H1 (cell line): ENCODE measurements around the gene TRPV4. TPM values are rescaled to one million over a fixed set of nuclear protein-coding genes. Genes with fewer than 3 reads are reported as not detected.

Source experiments
- CTCF ChIA-PET: fragments of 300-600 bp; sonication (Branson Sonifier 250); formaldehyde crosslinking; loops from one replicate; lab custom pipeline; 2021; ENCODE audit not compliant: partially characterized antibody; lab: Charles Lee
- POLR2A ChIA-PET: fragments of 300-600 bp; sonication (Branson Sonifier 250); formaldehyde crosslinking; loops from one replicate; lab custom pipeline; 2021; ENCODE audit warnings: inconsistent platforms; ENCODE audit not compliant: partially characterized antibody; lab: Charles Lee
- DNase-seq, 2 experiments: peaks; one replicate each; pipeline versions ENCODE4 v3.0.0 to v3.0.0-alpha.2; 2010 to 2022; ENCODE audit warnings: low spot score in 2 of 2, low read depth in 1 of 2, mixed read lengths in 1 of 2
- FAIRE-seq: peaks from 2 replicates; lab custom pipeline; 2011; peaks lifted over from hg19 to GRCh38; lab: Jason Lieb, UNC
- H2AFZ ChIP-seq: 2 replicates; pipeline ENCODE4 v1.8.1; 2012; ENCODE audit warnings: low read length, inconsistent platforms
- H2AK5ac ChIP-seq: 2 replicates; pipeline ENCODE4 v1.6.1; 2013; ENCODE audit warnings: low read depth, low read length
- H2BK120ac ChIP-seq: replicated peaks from 2 replicates; pipeline ENCODE3; 2013; ENCODE audit warnings: low read depth, low read length, inconsistent platforms
- H2BK12ac ChIP-seq: 2 replicates; pipeline ENCODE4 v1.6.1; 2013; ENCODE audit warnings: low read depth, low read length
- H2BK15ac ChIP-seq: 2 replicates; pipeline ENCODE4 v1.6.1; 2013; ENCODE audit warnings: low read length
- H2BK20ac ChIP-seq: 2 replicates; pipeline ENCODE4 v1.6.1; 2013; ENCODE audit warnings: low read length
- H2BK5ac ChIP-seq: 2 replicates; pipeline ENCODE4 v1.6.1; 2013; ENCODE audit warnings: low read depth, low read length
- H3K14ac ChIP-seq: 2 replicates; pipeline ENCODE4 v1.6.1; 2013; ENCODE audit warnings: inconsistent platforms; ENCODE audit not compliant: insufficient read length
- H3K18ac ChIP-seq: 2 replicates; pipeline ENCODE4 v1.6.1; 2013; ENCODE audit warnings: low read length; ENCODE audit errors: extremely low read depth
- H3K23ac ChIP-seq: 2 replicates; pipeline ENCODE4 v1.6.1; 2013; ENCODE audit warnings: inconsistent platforms; ENCODE audit not compliant: insufficient read length
- H3K23me2 ChIP-seq: 2 replicates; pipeline ENCODE4 v1.6.1; 2013; ENCODE audit warnings: low read depth, low read length
- H3K27ac ChIP-seq: 2 replicates; pipeline ENCODE4 v1.6.1; 2011; ENCODE audit warnings: low read depth, low read length, inconsistent platforms
- H3K27me3 ChIP-seq, 4 experiments: replicated peaks in 1 of 4; 1 replicate in 1 of 4; 2 replicates in 3 of 4; pipeline versions ENCODE4 v1.6.1 to v1.8.1; 2011 to 2013; ENCODE audit warnings: low read length in 3 of 4, mild to moderate bottlenecking in 3 of 4, inconsistent platforms in 2 of 4, mixed read lengths in 2 of 4, moderate library complexity in 1 of 4; ENCODE audit not compliant: control insufficient read depth in 3 of 4, insufficient read depth in 3 of 4; ENCODE audit errors: extremely low read depth in 1 of 4
- H3K36me3 ChIP-seq, 4 experiments: 2 replicates each; pipeline versions ENCODE4 v1.6.1 to v1.8.1; 2011 to 2013; ENCODE audit warnings: mild to moderate bottlenecking in 4 of 4, low read length in 3 of 4, moderate library complexity in 2 of 4, control low read depth in 1 of 4, inconsistent platforms in 1 of 4; ENCODE audit not compliant: insufficient read depth in 4 of 4, control insufficient read depth in 2 of 4
- H3K4ac ChIP-seq: replicated peaks from 2 replicates; pipeline ENCODE3; 2013; ENCODE audit warnings: low read length, low read depth, mixed read lengths, inconsistent platforms; ENCODE audit not compliant: insufficient read length
- H3K4me1 ChIP-seq, 4 experiments: replicated peaks in 1 of 4; 1 replicate in 1 of 4; 2 replicates in 3 of 4; pipeline versions ENCODE4 v1.6.1 to v1.8.1; 2011 to 2013; ENCODE audit warnings: low read length in 3 of 4, inconsistent platforms in 2 of 4, mixed read lengths in 1 of 4; ENCODE audit not compliant: insufficient read depth in 4 of 4, control insufficient read depth in 3 of 4
- H3K4me2 ChIP-seq, 2 experiments: 2 replicates each; pipeline versions ENCODE4 v1.6.1 to v1.8.1; 2011 to 2013; ENCODE audit warnings: low read depth in 2 of 2, low read length in 2 of 2, control low read depth in 1 of 2, inconsistent platforms in 1 of 2, mild to moderate bottlenecking in 1 of 2; ENCODE audit not compliant: insufficient read depth in 1 of 2
- H3K4me3 ChIP-seq, 4 experiments: fragments of 200-600, 300-600 bp in 1 of 4; sonication (generic), shearing (Covaris generic), sonication (Bioruptor Twin) in 1 of 4; 2 replicates each; pipeline versions ENCODE4 v1.5.1 to v1.8.1; 2011 to 2016; ENCODE audit warnings: low read length in 4 of 4, low read depth in 3 of 4, control low read depth in 2 of 4, inconsistent platforms in 2 of 4, mild to moderate bottlenecking in 2 of 4, mixed read lengths in 1 of 4, moderate library complexity in 1 of 4; ENCODE audit not compliant: insufficient read depth in 2 of 4; ENCODE audit errors: extremely low read depth in 1 of 4
- H3K56ac ChIP-seq: replicated peaks from 2 replicates; pipeline ENCODE3; 2013; ENCODE audit warnings: low read depth, mild to moderate bottlenecking, mixed read lengths, low read length, inconsistent platforms; ENCODE audit not compliant: insufficient read length
- H3K79me1 ChIP-seq: 2 replicates; pipeline ENCODE4 v1.6.1; 2013; ENCODE audit warnings: low read depth, low read length, control low read depth
- H3K79me2 ChIP-seq, 2 experiments: 2 replicates each; pipeline versions ENCODE4 v1.6.1 to v1.8.1; 2012 to 2013; ENCODE audit warnings: low read length in 2 of 2, mild to moderate bottlenecking in 2 of 2, inconsistent platforms in 1 of 2; ENCODE audit not compliant: insufficient read depth in 2 of 2, control insufficient read depth in 1 of 2
- H3K9ac ChIP-seq, 4 experiments: replicated peaks in 1 of 4; 1 replicate in 1 of 4; 2 replicates in 3 of 4; pipeline versions ENCODE4 v1.6.1 to v1.8.1; 2011 to 2013; ENCODE audit warnings: low read depth in 3 of 4, low read length in 3 of 4, control low read depth in 2 of 4, mild to moderate bottlenecking in 2 of 4, moderate library complexity in 2 of 4, inconsistent platforms in 1 of 4; ENCODE audit errors: extremely low read depth in 1 of 4
- H3K9me3 ChIP-seq, 2 experiments: 2 replicates each; pipeline versions ENCODE4 v1.6.1 to v1.8.1; 2012 to 2013; ENCODE audit warnings: mild to moderate bottlenecking in 2 of 2, moderate library complexity in 2 of 2, control low read depth in 1 of 2, inconsistent platforms in 1 of 2, low read depth in 1 of 2, low read length in 1 of 2, mixed read lengths in 1 of 2; ENCODE audit not compliant: insufficient read depth in 2 of 2
- H4K20me1 ChIP-seq, 2 experiments: replicated peaks in 1 of 2; 2 replicates each; pipeline versions ENCODE3 to v1.8.1; 2011 to 2013; ENCODE audit warnings: inconsistent platforms in 2 of 2, low read length in 2 of 2, mild to moderate bottlenecking in 1 of 2; ENCODE audit not compliant: insufficient read depth in 2 of 2, control insufficient read depth in 1 of 2
- H4K5ac ChIP-seq: 2 replicates; pipeline ENCODE4 v1.6.1; 2013; ENCODE audit warnings: low read length, low read depth, mixed read lengths, inconsistent platforms; ENCODE audit not compliant: insufficient read length
- H4K8ac ChIP-seq: 2 replicates; pipeline ENCODE4 v1.8.0; 2013; ENCODE audit warnings: mild to moderate bottlenecking, moderate library complexity, low read length, inconsistent platforms; ENCODE audit not compliant: insufficient read depth; ENCODE audit errors: extremely low read depth
- H4K91ac ChIP-seq: replicated peaks from 2 replicates; pipeline ENCODE3; 2013; ENCODE audit warnings: low read length, mixed read lengths, inconsistent platforms; ENCODE audit not compliant: insufficient read length
- SRF ChIP-seq: IDR thresholded peaks from 2 replicates; pipeline ENCODE4 v1.6.1; 2011; ENCODE audit warnings: mild to moderate bottlenecking, low read depth, low read length, moderate library complexity
- TBP ChIP-seq: IDR thresholded peaks from 2 replicates; pipeline ENCODE4 v1.6.1; 2011; ENCODE audit warnings: low read depth, low read length, improper control_type of control experiment
- WGBS, 2 experiments: shearing (Covaris generic) in 1 of 2; methylation state at CpG; one replicate each; pipeline versions ENCODE4 v1.1.6 to v1.1.7; 2013 to 2015; ENCODE audit warnings: low lambda C conversion rate in 2 of 2, mixed read lengths in 2 of 2, inconsistent platforms in 1 of 2, low coverage in 1 of 2, missing lambda C conversion rate in 1 of 2; ENCODE audit not compliant: insufficient replicate concordance in 2 of 2, insufficient coverage in 1 of 2, insufficient read length in 1 of 2; ENCODE audit errors: extremely low coverage in 1 of 2, missing lambda C conversion rate in 1 of 2; 5-methylcytosine and 5-hydroxymethylcytosine counted together
- polyA plus RNA-seq, 7 experiments: library from polyadenylated mRNA; depleted of rRNA in 3 of 7; stranded (reverse) in 5 of 7; unstranded in 2 of 7; fragments of >200 nt in 5 of 7; fragments of 200-250 nt in 2 of 7; gene quantifications; 1 replicate in 5 of 7; 2 replicates in 1 of 7; 4 replicates in 1 of 7; pipeline versions ENCODE4 v1.2.1 to v1.2.3, GENCODE V29; 2011 to 2013; ENCODE audit warnings: missing spikeins in 2 of 7, mixed read lengths in 2 of 7
- total RNA-seq: library from RNA; stranded (reverse); fragmentation: NEBNext Ultra II Directional; extraction: Animal tissue kit (Norgen Biotek cat#: 25700); gene quantifications from 2 replicates; pipeline ENCODE4 v1.2.1, GENCODE V29; 2021

TRPV4 gene
- total and polyA plus RNA-seq, 2 of the 8 experiments (the other 6 are each of a cell fraction or from before 2014, with no cell fraction given) = 2.1 to 6.2 TPM

DNA sequence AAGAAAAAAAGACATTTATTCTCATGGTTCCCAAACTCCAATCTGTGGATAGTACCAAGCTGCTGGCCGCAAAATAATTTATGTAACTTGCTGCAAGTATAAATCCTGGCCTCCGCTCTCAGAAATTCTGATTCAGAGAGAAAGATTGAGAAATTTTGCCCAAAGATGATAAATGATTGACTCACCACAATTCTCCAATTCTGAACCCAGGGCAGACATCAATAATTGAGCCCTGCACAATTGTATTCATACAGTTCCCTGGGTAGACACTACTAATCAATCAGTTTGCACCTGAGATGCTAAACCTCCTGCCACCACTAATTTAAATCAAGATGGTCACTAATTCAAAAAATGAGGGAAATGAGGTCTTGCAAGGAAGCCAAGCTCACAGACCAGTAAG is 38.2 kb downstream of the TRPV4 start:
- H3K23ac ChIP-seq = no peak overlapping the region
- no peak overlapping the region for H2AK5ac ChIP-seq
- H3K79me1 ChIP-seq = no peaks in the 10 kb centered on the region
- H3K4me2 ChIP-seq = no peak overlapping the region
- no peaks in the 10 kb centered on the region for H4K20me1 ChIP-seq
- no peak overlapping the region for H3K27ac ChIP-seq
- CTCF ChIA-PET = interaction anchor here (0.6 to 8.1 kb wide), 10 partner anchors 10 to 362 kb away, joined by 3 to 62 read pairs (median 4); no protein-coding TSS in a partner anchor
- H3K27me3 ChIP-seq = no peaks in the 10 kb centered on the region
- H3K9ac ChIP-seq = no peak overlapping the region
- TF ChIP-seq TBP (no peak), SRF (peak; percentile 53)
- POLR2A ChIA-PET = no interaction called here
- no peak for FAIRE-seq
- WGBS, 2 experiments = 81% methylated on average over 2 of the region's 2 CpGs; no CpG with 5 or more reads in 1 of the 2 experiments
- H4K91ac ChIP-seq = no peak overlapping the region
- no peak overlapping the region for H3K4me3 ChIP-seq
- H3K14ac ChIP-seq = no peak overlapping the region
- no peaks in the 10 kb centered on the region for H3K79me2 ChIP-seq
- H3K4ac ChIP-seq = no peak overlapping the region
- no peak overlapping the region for H2AFZ ChIP-seq
- H3K18ac ChIP-seq = no peak overlapping the region
- H3K9me3 ChIP-seq = no peaks in the 10 kb centered on the region
- no peak overlapping the region for H2BK5ac ChIP-seq
- DNase-seq = no peak
- H2BK12ac ChIP-seq = no peak overlapping the region
- H4K8ac ChIP-seq = no peak overlapping the region
- no peaks in the 10 kb centered on the region for H3K23me2 ChIP-seq
- no peaks in the 10 kb centered on the region for H3K36me3 ChIP-seq
- H2BK20ac ChIP-seq = no peak overlapping the region
- H3K56ac ChIP-seq = no peak overlapping the region
- H3K4me1 ChIP-seq = no peaks in the 10 kb centered on the region; a peak in 1 of 7 replicates
- H4K5ac ChIP-seq = no peak overlapping the region
- no peak overlapping the region for H2BK15ac ChIP-seq
- H2BK120ac ChIP-seq = no peak overlapping the region
